Measurements from ENCODE around the gene HS3ST6. TPM values are rescaled to one million over a fixed set of nuclear protein-coding genes. Genes with fewer than 3 reads are reported as not detected.

Gene HS3ST6
- total and polyA plus RNA-seq, 9 of the 15 experiments (the other 6 are each of a cell fraction or from before 2014, with no cell fraction given) = not detected

GRCh38 chr16:1941162-1942046 is 23.2 kb upstream of the HS3ST6 start:
- intact Hi-C loops (cut with micrococcal nuclease) (loop anchor here (2.0 kb wide), 1 partner anchor 23 kb away; the partner anchor contains the start of gene RPS2), in situ Hi-C loops (cut with MboI) (no loop called here)
- peak overlapping the region; percentile 78 for H3K4me3 ChIP-seq
- H3K9me3 ChIP-seq (replicated peaks; ENCODE audit: control insufficient read depth, insufficient read depth, low read depth, low read length) = no peaks in the 10 kb centered on the region
- H2AFZ ChIP-seq (ENCODE audit: low read depth, low read length) = 0 out of 2 replicates have a peak overlapping the region, but pooled peaks have one; percentile 49
- no peak for FAIRE-seq
- peak; percentile 69 for TF ChIP-seq PRDM10 (IDR thresholded peaks at IDR 0.05; ENCODE audit: partially characterized antibody)
- TF ChIP-seq CEBPB (tag; IDR thresholded peaks at IDR 0.05) = peak; percentile 90
- TF ChIP-seq CEBPG (CRISPR knock-in tag; IDR thresholded peaks at IDR 0.05) = no peak
- TF ChIP-seq CEBPG (tag; conservative IDR thresholded peaks at IDR 0.05 in 1 of 2, IDR thresholded peaks at IDR 0.05 in 1 of 2) = 0 out of 4 replicates have a peak, but pooled peaks of 1 of the 2 experiments have one; percentile 6
- 0 out of 2 replicates have a peak, but pooled peaks have one; percentile 2 for TF ChIP-seq SP1 (CRISPR knock-in tag; IDR thresholded peaks at IDR 0.05)
- TF ChIP-seq SREBF1 (IDR thresholded peaks at IDR 0.05; ENCODE audit: borderline replicate concordance, low read depth, low read length) = no peak
- TF ChIP-seq GATA2 (CRISPR knock-in tag; IDR thresholded peaks at IDR 0.05) = no peak
- TF ChIP-seq BHLHE40 (IDR thresholded peaks at IDR 0.05; ENCODE audit: low read length) = peak; percentile 86
- TF ChIP-seq CTCF (IDR thresholded peaks at IDR 0.05 in 2 of 3, conservative IDR thresholded peaks at IDR 0.05 in 1 of 3; ENCODE audit: insufficient read depth in 2 of 3, low read depth in 1 of 3, low read length in 3 of 3) = peak; percentile 52 to 56 (median 56); a peak in 4 of 6 replicates
- TF ChIP-seq NFE2 (IDR thresholded peaks at IDR 0.05; ENCODE audit: low read depth) = peak; percentile 11; the same call in 1 of the 2 replicates
- H3K27ac ChIP-seq (ENCODE audit: extremely low read depth, low read depth, low read length) = peak overlapping the region; percentile 51
- peaks cover 29 to 66% of the 10 kb centered on the region in 2 experiments for H3K4me1 ChIP-seq (replicated peaks in 1 of 2; ENCODE audit: control insufficient read depth in 2 of 2, insufficient read depth in 2 of 2, low read length in 2 of 2)
- peak; percentile 25 for ATAC-seq
- POLR2A ChIA-PET = interaction anchor here (0.7 to 1.6 kb wide), 7 partner anchors 9 to 213 kb away, joined by 3 to 7 read pairs (median 4); partner anchors contain the start of gene RPS2
- peak overlapping the region; percentile 84 for H3K4me2 ChIP-seq (ENCODE audit: insufficient read depth, low read length)
- H3K36me3 ChIP-seq (ENCODE audit: control insufficient read depth, insufficient read depth, low read length) = peaks cover 37% of the 10 kb centered on the region; the same call in 2 of the 3 replicates
- CTCF ChIA-PET (ENCODE audit: low intra/inter-chr PET ratio) = no interaction called here
- H3K9ac ChIP-seq (ENCODE audit: insufficient read depth in 1 of 2, low read depth in 2 of 2, low read length in 2 of 2) = peak overlapping the region; percentile 63 to 91
- H3K27me3 ChIP-seq (ENCODE audit: control insufficient read depth in 2 of 2, insufficient read depth in 2 of 2, low read length in 2 of 2) = no peaks in the 10 kb centered on the region
- 54% methylated on average over 27 of the region's 30 CpGs for WGBS (ENCODE audit: insufficient coverage, low coverage, missing lambda C conversion rate)
- no TSS peak for BruUV-seq (replicated peaks)
- peaks cover 20% of the 10 kb centered on the region for H3K79me2 ChIP-seq (ENCODE audit: control insufficient read depth, insufficient read depth, low read length)
- peaks cover 7% of the 10 kb centered on the region for H4K20me1 ChIP-seq (replicated peaks; ENCODE audit: control insufficient read depth, insufficient read depth, low read length)
- peak in 3 of 4 experiments; percentile 56 to 75 (median 66) for DNase-seq (ENCODE audit: extremely low read depth in 1 of 4, low spot score in 3 of 4)
- H3K9me1 ChIP-seq (ENCODE audit: control insufficient read depth, insufficient read depth, low read length) = peaks cover 8% of the 10 kb centered on the region
